OCI-LY1 (cell line): ENCODE results near the gene IL5.
"Not testable (repeated sequence)": the region's sequence is repeated elsewhere in the genome, so short reads cannot be mapped to it uniquely, and the experiment has no call there.

Experiments used
- CTCF ChIP-seq: fragments of 200-600 bp; sonication (generic), shearing (Covaris generic); IDR thresholded peaks from 2 replicates; pipeline ENCODE4 v1.5.1; 2017; ENCODE audit warnings: mild to moderate bottlenecking, antibody characterized with exemption, low read length, moderate library complexity, mixed read lengths
- EZH2 ChIP-seq: fragments of 200-600 bp; sonication (generic), shearing (Covaris generic); IDR thresholded peaks from 2 replicates; pipeline ENCODE4 v1.8.0; 2017; ENCODE audit warnings: borderline replicate concordance, mixed run types, mild to moderate bottlenecking, antibody characterized with exemption, low read length, moderate library complexity, mixed read lengths

DNA sequence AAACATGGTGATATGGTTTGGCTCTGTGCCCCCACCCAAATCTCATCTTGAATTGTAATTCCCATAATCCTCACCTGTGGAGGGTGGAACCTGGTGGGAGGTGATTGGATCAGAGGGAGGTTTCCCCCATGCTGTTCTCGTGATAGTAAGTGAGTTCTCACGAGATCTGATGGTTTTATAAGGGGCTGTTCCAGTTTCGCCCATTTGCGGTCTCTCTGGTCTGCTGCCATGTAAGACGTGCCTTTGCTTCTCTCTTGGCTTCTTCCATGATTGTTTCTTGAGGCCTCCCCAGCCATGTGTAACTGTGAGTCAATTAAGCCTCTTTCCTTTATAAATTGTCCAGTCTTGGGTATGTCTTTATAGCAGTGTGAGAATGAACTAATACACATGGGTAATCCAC is 18.4 kb downstream of the IL5 start:
- not testable (repeated sequence) for TF ChIP-seq EZH2, CTCF
